Subcutaneous abdominal adipose tissue (tissue), 5 donors: ENCODE data around the gene ROCK2.
"Not testable (repeated sequence)": the region's sequence is repeated elsewhere in the genome, so short reads cannot be mapped to it uniquely, and the experiment has no call there.

Experiments used
- H3K27ac ChIP-seq: one replicate; pipeline ENCODE4 v1.7.0; 2013; ENCODE audit warnings: low read depth, mild to moderate bottlenecking, inconsistent platforms, low read length, moderate library complexity
- H3K27me3 ChIP-seq, 5 donors: one replicate each; pipeline ENCODE4 v1.7.0; 2013; ENCODE audit warnings: low read length in 5 of 5, inconsistent platforms in 1 of 5; ENCODE audit not compliant: control insufficient read depth in 5 of 5, insufficient read depth in 4 of 5
- H3K36me3 ChIP-seq, 5 donors: one replicate each; pipeline ENCODE4 v1.7.0; 2013; ENCODE audit warnings: low read length in 5 of 5; ENCODE audit not compliant: control insufficient read depth in 5 of 5, insufficient read depth in 5 of 5
- H3K4me1 ChIP-seq, 5 donors: one replicate each; pipeline ENCODE4 v1.7.0; 2013; ENCODE audit warnings: low read length in 5 of 5, mild to moderate bottlenecking in 3 of 5, moderate library complexity in 1 of 5; ENCODE audit not compliant: control insufficient read depth in 5 of 5, insufficient read depth in 5 of 5
- H3K4me3 ChIP-seq, 5 donors: one replicate each; pipeline ENCODE4 v1.7.0; 2013; ENCODE audit warnings: low read length in 5 of 5, low read depth in 1 of 5
- H3K9ac ChIP-seq, 5 donors: one replicate each; pipeline ENCODE4 v1.7.0; 2013; ENCODE audit warnings: low read length in 5 of 5, mild to moderate bottlenecking in 4 of 5, moderate library complexity in 3 of 5
- H3K9me3 ChIP-seq, 5 donors: one replicate each; pipeline ENCODE4 v1.7.0; 2013; ENCODE audit warnings: low read length in 5 of 5; ENCODE audit not compliant: control insufficient read depth in 5 of 5
- donor health status: healthy.
- donor health status: healthy.
- donor health status: healthy.
- donor health status: healthy.
- donor health status: healthy.

ROCK2 gene

DNA sequence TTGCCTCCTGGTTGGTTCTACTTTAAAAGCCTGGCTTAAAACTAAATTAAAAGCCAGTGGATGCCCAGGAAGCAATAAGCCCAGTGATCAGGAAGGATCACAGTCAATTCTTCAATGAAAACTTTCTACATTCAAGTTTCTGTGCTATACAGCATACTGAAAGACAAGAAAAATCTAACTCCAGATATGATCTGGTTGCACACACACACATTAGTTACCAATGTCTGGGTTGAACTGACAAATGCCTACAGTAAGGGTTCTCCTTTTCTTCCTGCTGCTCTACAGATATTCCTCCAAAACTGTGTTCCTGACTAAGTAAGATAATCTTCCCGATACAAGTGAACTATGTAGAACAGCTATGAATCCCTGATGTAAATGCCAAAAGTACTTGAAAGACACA is 81.3 kb downstream of the ROCK2 start:
- Histone ChIP-seq H3K27ac (no peak overlapping the region), H3K27me3 (no peaks in the 10 kb centered on the region), H3K9ac (no peak overlapping the region), H3K4me3 (no peak overlapping the region), H3K36me3 (peaks cover 0 to 13% (median 0%) of the 10 kb centered on the region in 5 donors), H3K4me1 (peaks cover 0 to 10% (median 4%) of the 10 kb centered on the region in 5 donors), H3K9me3 (no peaks in the 10 kb centered on the region)

DNA sequence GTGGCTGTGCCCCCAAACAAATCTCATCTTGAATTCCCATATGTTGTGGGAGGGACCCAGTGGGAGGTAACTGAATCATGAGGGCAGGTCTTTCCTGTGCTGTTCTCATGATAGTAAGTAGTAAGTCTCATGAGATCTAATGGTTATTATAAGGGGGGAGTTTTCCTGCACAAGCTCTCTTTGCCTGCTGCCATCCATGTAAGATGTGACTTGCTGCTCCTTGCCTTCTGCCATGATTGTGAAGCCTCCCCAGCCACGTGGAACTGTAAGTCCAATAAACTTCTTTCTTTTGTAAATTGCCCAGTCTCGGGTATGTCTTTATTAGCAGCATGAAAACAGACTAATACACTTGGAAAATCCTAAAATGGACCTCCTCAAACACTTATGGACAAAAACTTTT is 82.0 kb downstream of the ROCK2 start:
- not testable (repeated sequence) for H3K9me3 ChIP-seq, H3K4me3 ChIP-seq, H3K4me1 ChIP-seq, H3K27me3 ChIP-seq, H3K27ac ChIP-seq, H3K9ac ChIP-seq
- H3K36me3 ChIP-seq: peaks cover 0 to 13% (median 0%) of the 10 kb centered on the region in 5 donors

DNA sequence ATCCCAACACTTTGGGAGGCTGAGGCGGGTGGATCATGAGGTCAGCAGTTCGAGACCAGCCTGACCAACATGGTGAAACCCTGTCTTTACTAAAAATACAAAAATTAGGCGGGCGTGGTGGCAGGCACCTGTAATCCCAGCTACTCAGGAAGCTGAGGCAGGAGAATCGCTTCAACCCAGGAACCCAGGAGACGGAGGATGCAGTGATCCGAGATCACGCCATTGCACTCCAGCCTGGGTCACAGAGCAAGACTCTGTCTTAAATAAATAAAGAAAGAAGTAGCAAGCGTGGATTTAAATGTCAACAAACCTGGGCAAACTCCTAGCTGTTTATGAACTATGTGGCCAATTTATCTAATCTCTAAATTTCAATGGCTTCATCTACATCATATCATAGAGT is 82.9 kb downstream of the ROCK2 start:
- H3K9me3 ChIP-seq, H3K27ac ChIP-seq, H3K4me3 ChIP-seq, H3K27me3 ChIP-seq, H3K9ac ChIP-seq, H3K4me1 ChIP-seq: not testable (repeated sequence)
- peaks cover 0 to 13% (median 6%) of the 10 kb centered on the region in 5 donors for H3K36me3 ChIP-seq

DNA sequence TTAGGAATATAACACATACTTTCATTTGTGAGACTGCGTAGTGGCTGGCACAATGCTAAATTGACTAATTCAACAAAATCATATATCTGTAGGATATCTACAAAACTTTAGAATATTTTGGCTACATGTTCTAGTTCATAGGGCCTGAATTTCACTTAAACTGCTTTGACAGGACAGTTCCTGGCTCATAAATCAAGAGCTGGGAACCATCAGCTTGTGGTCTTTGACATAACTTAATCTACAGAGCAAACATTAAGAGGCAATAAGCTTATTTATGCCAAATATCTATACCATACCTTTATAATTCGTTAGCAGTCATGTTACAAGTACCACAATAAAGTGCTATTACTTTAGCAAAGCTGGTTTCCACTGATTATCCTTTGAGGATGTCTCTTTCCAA is 83.5 kb downstream of the ROCK2 start:
- H3K9me3 ChIP-seq: no peaks in the 10 kb centered on the region
- H3K27me3 ChIP-seq: no peaks in the 10 kb centered on the region
- H3K27ac ChIP-seq: no peak overlapping the region
- H3K36me3 ChIP-seq: peaks cover 0 to 13% (median 7%) of the 10 kb centered on the region in 5 donors
- no peak overlapping the region for H3K9ac ChIP-seq
- H3K4me3 ChIP-seq: no peak overlapping the region
- H3K4me1 ChIP-seq: peaks cover 0 to 4% (median 0%) of the 10 kb centered on the region in 5 donors

DNA sequence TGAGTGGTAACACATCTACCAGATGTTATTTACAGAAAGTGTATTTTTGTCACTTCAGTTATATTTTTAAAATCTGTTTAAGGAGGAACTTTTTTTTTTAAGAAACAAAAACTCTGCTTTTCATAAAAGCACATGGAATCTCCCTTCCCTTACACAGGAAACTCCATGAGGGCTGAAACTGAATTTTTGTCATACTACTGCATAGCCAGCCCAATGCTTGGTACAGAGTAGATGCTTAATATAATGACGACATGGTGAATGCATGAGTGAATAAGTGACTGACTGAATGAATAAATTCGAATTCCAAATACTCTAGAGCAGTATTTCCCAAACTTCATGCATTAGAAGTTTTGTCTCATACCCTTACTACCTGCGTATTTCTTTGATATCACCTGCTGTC is 86.5 kb downstream of the ROCK2 start:
- Histone ChIP-seq H3K4me3 (no peak overlapping the region), H3K4me1 (peaks cover 0 to 4% (median 0%) of the 10 kb centered on the region in 5 donors), H3K36me3 (peaks cover 0 to 7% (median 6%) of the 10 kb centered on the region in 5 donors), H3K9me3 (no peaks in the 10 kb centered on the region), H3K27me3 (no peaks in the 10 kb centered on the region), H3K9ac (no peak overlapping the region), H3K27ac (no peak overlapping the region)

DNA sequence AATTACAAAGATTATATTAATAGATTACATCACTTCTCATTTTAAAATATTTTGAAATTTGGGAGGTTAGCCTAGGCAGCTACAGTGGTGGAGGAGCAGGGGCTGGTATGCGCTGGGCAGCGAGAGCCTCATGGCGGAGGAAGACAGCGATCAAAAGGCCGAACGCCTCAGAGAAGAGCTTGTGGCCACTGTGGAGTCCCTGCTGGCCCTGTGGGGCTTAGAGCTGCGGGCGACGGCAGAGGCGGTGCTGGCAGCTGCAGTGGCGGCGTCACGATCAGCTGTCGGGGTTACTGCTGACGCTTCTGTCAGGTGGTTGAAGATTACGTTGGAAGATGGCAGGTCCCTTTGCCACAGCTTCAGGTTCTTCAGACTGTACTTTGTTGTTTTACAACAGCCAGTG is 87.4 kb downstream of the ROCK2 start:
- Histone ChIP-seq H3K4me3 (no peak overlapping the region), H3K9me3 (no peaks in the 10 kb centered on the region), H3K36me3 (peaks cover 0 to 7% (median 6%) of the 10 kb centered on the region in 5 donors)

DNA sequence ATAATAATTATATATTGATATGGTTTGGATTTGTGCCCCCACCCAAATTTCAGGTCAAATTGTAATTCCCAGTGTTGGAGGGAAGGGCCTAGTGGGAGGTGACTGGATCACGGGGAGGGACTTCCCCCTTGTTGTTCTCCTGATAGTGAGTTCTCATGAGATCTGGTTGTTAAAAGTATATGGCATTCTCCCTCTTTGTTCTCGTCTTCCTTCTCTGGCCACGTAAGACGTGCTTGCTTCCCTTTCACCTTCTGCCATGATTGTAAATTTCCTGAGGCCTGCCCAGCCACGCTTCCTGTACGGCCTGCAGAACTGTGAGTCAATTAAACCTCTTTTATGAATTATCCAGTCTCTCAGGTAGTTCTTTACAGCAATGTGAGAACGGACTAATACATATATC is 88.3 kb downstream of the ROCK2 start:
- H3K4me3 ChIP-seq: no peak overlapping the region
- no peaks in the 10 kb centered on the region for H3K27me3 ChIP-seq
- H3K4me1 ChIP-seq: peaks cover 0 to 4% (median 0%) of the 10 kb centered on the region in 5 donors
- no peak overlapping the region for H3K9ac ChIP-seq
- no peak overlapping the region for H3K27ac ChIP-seq
- no peaks in the 10 kb centered on the region for H3K9me3 ChIP-seq
- H3K36me3 ChIP-seq: peaks cover 0 to 7% (median 6%) of the 10 kb centered on the region in 5 donors

More for the DNA sequence above, 87.4 kb downstream of the ROCK2 start:
- no peaks in the 10 kb centered on the region for H3K27me3 ChIP-seq
- H3K27ac ChIP-seq: no peak overlapping the region
- H3K4me1 ChIP-seq: peaks cover 0 to 4% (median 0%) of the 10 kb centered on the region in 5 donors
- no peak overlapping the region for H3K9ac ChIP-seq

DNA sequence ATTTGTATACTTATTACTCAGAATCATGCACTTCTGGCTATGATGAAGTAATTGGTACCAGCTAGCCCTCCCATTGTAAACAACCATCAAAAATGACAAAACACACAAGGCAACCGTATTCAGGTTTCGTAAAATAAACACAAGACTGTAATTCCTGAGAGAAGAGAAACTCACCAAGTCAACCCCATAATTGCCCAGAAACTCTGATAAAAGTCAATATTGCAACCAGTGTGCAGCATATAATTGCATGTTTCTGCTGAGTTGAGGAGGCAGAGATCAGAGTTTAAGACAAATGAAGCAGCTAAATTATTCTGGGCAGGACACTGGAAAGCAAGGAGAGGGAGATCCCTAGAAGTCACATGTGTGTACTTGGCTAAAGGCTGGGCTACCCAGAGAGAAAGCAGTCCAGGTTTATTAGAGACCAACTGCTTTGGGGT is 90.3 kb downstream of the ROCK2 start:
- Histone ChIP-seq H3K36me3 (peaks cover 0 to 7% (median 6%) of the 10 kb centered on the region in 5 donors), H3K4me1 (peaks cover 0 to 10% (median 5%) of the 10 kb centered on the region in 5 donors), H3K9me3 (no peaks in the 10 kb centered on the region), H3K27ac (no peak overlapping the region), H3K27me3 (no peaks in the 10 kb centered on the region), H3K4me3 (no peak overlapping the region), H3K9ac (no peak overlapping the region)

DNA sequence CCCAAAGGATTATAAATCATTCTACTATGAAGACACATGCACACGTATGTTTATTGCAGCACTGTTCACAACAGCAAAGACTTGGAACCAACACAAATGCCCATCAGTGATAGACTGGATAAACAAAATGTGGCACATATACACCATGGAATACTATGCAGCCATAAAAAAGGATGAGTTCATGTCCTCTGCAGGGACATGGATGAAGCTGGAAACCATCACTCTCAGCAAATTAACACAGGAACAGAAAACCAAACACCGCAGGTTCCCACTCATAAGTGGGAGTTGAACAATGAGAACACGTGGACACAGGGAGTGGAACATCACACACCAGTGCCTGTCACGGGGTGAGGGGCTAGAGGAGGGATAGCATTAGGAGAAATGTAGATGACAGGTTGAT is 92.0 kb downstream of the ROCK2 start:
- H3K36me3 ChIP-seq: peaks cover 0 to 16% (median 9%) of the 10 kb centered on the region in 5 donors
- H3K27ac ChIP-seq, H3K27me3 ChIP-seq, H3K9ac ChIP-seq, H3K4me3 ChIP-seq, H3K9me3 ChIP-seq, H3K4me1 ChIP-seq: not testable (repeated sequence)

DNA sequence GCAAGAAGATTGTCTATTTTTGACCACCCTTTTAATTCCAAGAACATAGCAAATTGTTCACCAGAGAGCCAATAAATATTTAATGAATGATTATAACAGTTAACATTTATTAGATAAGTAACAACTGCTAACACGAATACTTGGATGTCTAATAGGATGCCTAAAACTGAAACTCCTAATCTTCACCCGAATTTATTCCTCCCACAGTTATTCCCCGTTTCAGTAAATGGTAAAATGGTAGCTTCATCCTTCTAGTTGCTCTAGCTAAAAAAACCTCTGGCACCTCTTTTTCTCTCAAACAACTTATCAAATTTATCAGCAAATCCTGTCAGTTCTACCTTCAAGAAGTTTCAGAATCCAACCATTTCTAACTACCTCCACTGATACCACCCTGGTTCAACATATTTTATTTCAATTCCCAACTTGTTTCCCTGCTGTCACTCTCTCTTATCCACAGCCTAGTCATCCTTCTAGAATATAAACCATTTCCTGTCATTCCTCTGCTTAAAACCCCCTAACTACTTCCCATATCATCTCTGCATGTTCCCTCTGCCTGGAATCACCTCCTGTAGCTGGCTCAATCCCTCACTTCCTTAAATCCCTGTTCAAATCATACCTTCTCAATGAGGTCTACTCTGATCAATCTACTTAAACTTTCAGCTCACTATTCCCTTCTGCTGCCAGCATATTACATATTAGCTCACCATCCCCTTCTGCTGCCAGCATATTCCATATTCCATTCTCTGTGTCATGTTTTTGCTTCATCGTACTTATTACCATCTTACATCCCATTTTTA is 93.8 kb downstream of the ROCK2 start:
- H3K9ac ChIP-seq: no peak overlapping the region
- H3K4me3 ChIP-seq: no peak overlapping the region
- peaks cover 0 to 18% (median 3%) of the 10 kb centered on the region in 5 donors for H3K36me3 ChIP-seq
- no peaks in the 10 kb centered on the region for H3K9me3 ChIP-seq
- H3K27ac ChIP-seq: no peak overlapping the region
- no peaks in the 10 kb centered on the region for H3K27me3 ChIP-seq
- H3K4me1 ChIP-seq: peaks cover 0 to 10% (median 5%) of the 10 kb centered on the region in 5 donors
